Activated B cell treated with CpG ODN at 0.5 μM for 24 hours (primary cell): ENCODE results near the gene HAVCR2. TPM values are rescaled to one million over a fixed set of nuclear protein-coding genes. Genes with fewer than 3 reads are reported as not detected.

Experiments used
- ATAC-seq: fragments of 200-7000 bp; cut with Tn5 transposase; one replicate; pipeline ENCODE4 v1.10.0; 2021; ENCODE audit warnings: low read depth, mild to moderate bottlenecking, moderate library complexity
- CTCF ChIA-PET: fragments of 350-600 bp; sonication (Branson Sonifier 250); formaldehyde crosslinking; loops from one replicate; lab custom pipeline; 2021; ENCODE audit warnings: antibody characterized with exemption; lab: Charles Lee
- POLR2A ChIA-PET: fragments of 350-600 bp; sonication (Branson Sonifier 250); formaldehyde crosslinking; loops from one replicate; lab custom pipeline; 2021; ENCODE audit warnings: antibody characterized with exemption; lab: Charles Lee
- DNase-seq: peaks from one replicate; pipeline ENCODE4 v3.0.0; 2022
- H3K27ac Mint-ChIP-seq: one replicate; pipeline ENCODE4 v1.8.0; 2020; ENCODE audit warnings: mixed read lengths
- H3K27me3 Mint-ChIP-seq: one replicate; pipeline ENCODE4 v1.8.0; 2021; ENCODE audit warnings: mixed read lengths
- H3K36me3 Mint-ChIP-seq: one replicate; pipeline ENCODE4 v1.8.0; 2021; ENCODE audit warnings: low read depth, mixed read lengths
- H3K4me1 Mint-ChIP-seq: one replicate; pipeline ENCODE4 v1.8.0; 2021; ENCODE audit warnings: mixed read lengths
- H3K4me3 Mint-ChIP-seq: one replicate; pipeline ENCODE4 v1.8.0; 2020; ENCODE audit warnings: mild to moderate bottlenecking, mixed read lengths
- H3K9me3 Mint-ChIP-seq: one replicate; pipeline ENCODE4 v1.8.0; 2020; ENCODE audit warnings: mixed read lengths
- intact Hi-C: fragments of 100-400 bp; cut with micrococcal nuclease; formaldehyde crosslinking; loops from one replicate; pipeline ENCODE4 v1.15.1; 2024
- total RNA-seq: library from RNA; stranded (reverse); gene quantifications from 2 replicates; pipeline ENCODE4 v1.2.3, GENCODE V29; 2022
- TF ChIP-seq, protein P1 (sequence below): fragments of 200-600 bp; IDR thresholded peaks from one replicate; pipeline ENCODE4 v1.8.0; 2022; ENCODE audit warnings: antibody characterized with exemption, mild to moderate bottlenecking

The HAVCR2 gene
- total RNA-seq, 1 donor from 2014 or later = 0.84 TPM

DNA sequence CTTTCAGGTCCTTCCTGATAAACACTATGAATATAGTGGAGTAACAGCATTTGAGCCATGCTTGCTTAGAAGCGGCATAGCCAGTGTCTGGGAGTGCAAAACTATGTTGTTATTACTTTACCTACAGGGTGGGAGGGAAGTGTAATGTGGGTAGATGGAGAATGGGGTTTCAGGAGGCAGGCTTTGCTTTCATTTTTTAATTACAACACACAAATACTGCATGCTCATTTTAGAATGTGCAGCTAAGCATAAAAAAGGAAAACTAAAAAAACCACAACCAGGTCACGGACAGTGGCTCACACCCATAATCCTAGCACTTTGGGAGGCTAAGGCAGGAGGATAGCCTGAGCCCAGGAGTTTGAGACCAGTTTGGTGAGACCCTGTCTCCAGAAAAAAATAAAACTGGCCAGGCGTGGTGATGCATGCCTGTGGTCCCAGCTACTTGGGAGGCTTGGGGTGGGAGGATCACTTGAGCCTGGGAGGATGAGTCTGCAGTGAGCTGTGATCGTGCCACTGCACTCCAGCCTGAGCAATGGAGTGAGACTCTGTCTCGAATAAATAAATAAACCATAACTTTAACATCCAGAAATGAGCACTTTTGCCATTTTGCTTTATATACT lies 70.2 kb downstream of the HAVCR2 start:
- no peak overlapping the region for H3K27ac Mint-ChIP-seq
- DNase-seq (no peak), ATAC-seq (no peak)
- H3K27me3 Mint-ChIP-seq = no peaks in the 10 kb centered on the region
- POLR2A ChIA-PET = no interaction called here
- TF ChIP-seq, protein P1, sequence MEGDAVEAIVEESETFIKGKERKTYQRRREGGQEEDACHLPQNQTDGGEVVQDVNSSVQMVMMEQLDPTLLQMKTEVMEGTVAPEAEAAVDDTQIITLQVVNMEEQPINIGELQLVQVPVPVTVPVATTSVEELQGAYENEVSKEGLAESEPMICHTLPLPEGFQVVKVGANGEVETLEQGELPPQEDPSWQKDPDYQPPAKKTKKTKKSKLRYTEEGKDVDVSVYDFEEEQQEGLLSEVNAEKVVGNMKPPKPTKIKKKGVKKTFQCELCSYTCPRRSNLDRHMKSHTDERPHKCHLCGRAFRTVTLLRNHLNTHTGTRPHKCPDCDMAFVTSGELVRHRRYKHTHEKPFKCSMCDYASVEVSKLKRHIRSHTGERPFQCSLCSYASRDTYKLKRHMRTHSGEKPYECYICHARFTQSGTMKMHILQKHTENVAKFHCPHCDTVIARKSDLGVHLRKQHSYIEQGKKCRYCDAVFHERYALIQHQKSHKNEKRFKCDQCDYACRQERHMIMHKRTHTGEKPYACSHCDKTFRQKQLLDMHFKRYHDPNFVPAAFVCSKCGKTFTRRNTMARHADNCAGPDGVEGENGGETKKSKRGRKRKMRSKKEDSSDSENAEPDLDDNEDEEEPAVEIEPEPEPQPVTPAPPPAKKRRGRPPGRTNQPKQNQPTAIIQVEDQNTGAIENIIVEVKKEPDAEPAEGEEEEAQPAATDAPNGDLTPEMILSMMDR = no peak
- intact Hi-C loops = no loop called here
- CTCF ChIA-PET = no interaction called here
- H3K9me3 Mint-ChIP-seq = no peaks in the 10 kb centered on the region
- H3K4me1 Mint-ChIP-seq = peaks cover 7% of the 10 kb centered on the region
- H3K36me3 Mint-ChIP-seq = no peaks in the 10 kb centered on the region
- H3K4me3 Mint-ChIP-seq = no peak overlapping the region

Other genes with a start within 250 kb of the HAVCR2 start
- not detected in 2 replicates for gene TIMD4, start 145.8 kb downstream of the HAVCR2 start, total RNA-seq
- gene HAVCR1, start 49.9 kb downstream of the HAVCR2 start, total RNA-seq = not detected in 2 replicates
- 14.0 and 16.1 TPM in 2 replicates for gene MED7, start 33.8 kb upstream of the HAVCR2 start, total RNA-seq
- not detected in 2 replicates for gene GARIN3, start 57.2 kb upstream of the HAVCR2 start, total RNA-seq
- 0.18 and 0.86 TPM in 2 replicates for gene ITK, start 71.8 kb upstream of the HAVCR2 start, total RNA-seq
- gene CYFIP2, start 157.1 kb upstream of the HAVCR2 start, total RNA-seq = 385 and 471 TPM in 2 replicates